CD4-positive, alpha-beta T cell treated with Interleukin-6 at 100 ng/mL for 8 hours (primary cell): ENCODE results near the gene TUB.
A peak's percentile ranks its signal among the peaks of the same experiment; 100 is the strongest.

ENCODE experiments used
- DNase-seq: peaks from one replicate; pipeline ENCODE4 v3.0.0-alpha.2; 2020; ENCODE audit warnings: mixed read lengths, low spot score

TUB gene

GRCh38 chr11:8091721-8092120, 10.7 kb downstream of the TUB start:
- DNase-seq: no peak

GRCh38 chr11:8092587-8093424, 11.8 kb downstream of the TUB start:
- peak; percentile 12 for DNase-seq

- no peak for DNase-seq
These were observed 13.0 kb downstream of the TUB start for GRCh38 chr11:8093931-8094575.

GRCh38 chr11:8094656-8095055, 13.6 kb downstream of the TUB start:
- no peak for DNase-seq

- DNase-seq: no peak
These were observed 14.4 kb downstream of the TUB start for GRCh38 chr11:8095371-8095770.

- DNase-seq: no peak
These were observed 15.0 kb downstream of the TUB start for GRCh38 chr11:8095806-8096522.

- no peak for DNase-seq
These were observed 15.6 kb downstream of the TUB start for GRCh38 chr11:8096575-8096974.

GRCh38 chr11:8097062-8097461, 16.1 kb downstream of the TUB start:
- no peak for DNase-seq

GRCh38 chr11:8097468-8097867, 16.5 kb downstream of the TUB start:
- DNase-seq: no peak

- no peak for DNase-seq
These were observed 16.9 kb downstream of the TUB start for GRCh38 chr11:8097926-8098325.

GRCh38 chr11:8098361-8098760, 17.4 kb downstream of the TUB start:
- DNase-seq: no peak

GRCh38 chr11:8098879-8099278, 17.9 kb downstream of the TUB start:
- no peak for DNase-seq

- DNase-seq: peak; percentile 54
These were observed 18.4 kb downstream of the TUB start for GRCh38 chr11:8099291-8099899.

GRCh38 chr11:8100158-8100557, 19.1 kb downstream of the TUB start:
- DNase-seq: no peak

GRCh38 chr11:8100605-8101004, 19.6 kb downstream of the TUB start:
- DNase-seq: no peak

GRCh38 chr11:8101421-8101820, 20.4 kb downstream of the TUB start:
- no peak for DNase-seq

- no peak for DNase-seq
These were observed 21.4 kb downstream of the TUB start for GRCh38 chr11:8102296-8102915.

- no peak for DNase-seq
These were observed 22.0 kb downstream of the TUB start for GRCh38 chr11:8102965-8103364.

- DNase-seq: no peak
These were observed 22.9 kb downstream of the TUB start for GRCh38 chr11:8103909-8104308.

GRCh38 chr11:8105133-8105532, 24.1 kb downstream of the TUB start:
- no peak for DNase-seq

GRCh38 chr11:8105666-8106065, 24.7 kb downstream of the TUB start:
- DNase-seq: no peak

GRCh38 chr11:8106679-8107078, 25.7 kb downstream of the TUB start:
- DNase-seq: no peak
